ENCODE data around the gene RAB3C. TPM values are rescaled to one million over a fixed set of nuclear protein-coding genes. Genes with fewer than 3 reads are reported as not detected.

Gene RAB3C
- total and polyA plus RNA-seq, 2 experiments from 2014 or later = 15.0 to 30.6 TPM

GRCh38 chr5:58687595-58687994 lies 104.7 kb downstream of the RAB3C start:
- Histone ChIP-seq H3K36me3 (ENCODE audit: insufficient read depth) (no peaks in the 10 kb centered on the region), H4K20me1 (replicated peaks; ENCODE audit: insufficient read depth) (no peaks in the 10 kb centered on the region), H3K9me2 (ENCODE audit: insufficient read depth) (no peaks in the 10 kb centered on the region), H3K79me2 (replicated peaks; ENCODE audit: insufficient read depth) (no peaks in the 10 kb centered on the region), H3K4me2 (no peak overlapping the region), H3K27ac (ENCODE audit: low read depth) (no peak overlapping the region), H3K4me1 (ENCODE audit: insufficient read depth) (no peaks in the 10 kb centered on the region), H2AFZ (no peak overlapping the region), H3K27me3 (ENCODE audit: insufficient read depth) (no peaks in the 10 kb centered on the region), H3K4me3 (no peak overlapping the region), H3F3A (replicated peaks; ENCODE audit: low read depth) (no peaks in the 10 kb centered on the region)
- ATAC-seq = no peak
- Mint-ChIP-seq H3K36me3 (ENCODE audit: low read depth) (no peaks in the 10 kb centered on the region), H3K27me3 (ENCODE audit: insufficient read depth, low read depth, poor library complexity) (no peaks in the 10 kb centered on the region), H3K4me3 (no peak overlapping the region), H3K4me1 (no peaks in the 10 kb centered on the region), H3K27ac (no peak overlapping the region), H3K9me3 (no peaks in the 10 kb centered on the region; the same call in 2 of the 3 replicates)
- no peak for TF ChIP-seq EZH2phosphoT487 (IDR thresholded peaks at IDR 0.05; ENCODE audit: unreplicated experiment)
- TF ChIP-seq POLR2AphosphoS5 (IDR thresholded peaks at IDR 0.05; ENCODE audit: low read depth) = no peak
- TF ChIP-seq STAT1 (IDR thresholded peaks at IDR 0.05; ENCODE audit: unreplicated experiment) = no peak
- TF ChIP-seq REST (IDR thresholded peaks at IDR 0.05; ENCODE audit: unreplicated experiment) = no peak
- no peak for TF ChIP-seq ZNF331 (CRISPR knock-in tag; IDR thresholded peaks at IDR 0.05; ENCODE audit: low read depth)
- no peak for TF ChIP-seq EZH2 (IDR thresholded peaks at IDR 0.05; ENCODE audit: low read depth, unreplicated experiment)
- no peak for TF ChIP-seq NANOG (IDR thresholded peaks at IDR 0.05; ENCODE audit: borderline replicate concordance)
- TF ChIP-seq JUNB (IDR thresholded peaks at IDR 0.05; ENCODE audit: unreplicated experiment) = no peak
- TF ChIP-seq ZNF462 (CRISPR knock-in tag; IDR thresholded peaks at IDR 0.05) = no peak
- TF ChIP-seq ETS1 (IDR thresholded peaks at IDR 0.05) = no peak
- no peak for TF ChIP-seq CREB1 (CRISPR knock-in tag; IDR thresholded peaks at IDR 0.05; ENCODE audit: low read depth)
- no peak for TF ChIP-seq CTCF (conservative IDR thresholded peaks at IDR 0.05; ENCODE audit: low read depth in 2 of 2)
- no peak for TF ChIP-seq ZNF114 (CRISPR knock-in tag; IDR thresholded peaks at IDR 0.05)
- DNase-seq (ENCODE audit: low spot score) = no peak
